Measurements from ENCODE around the gene ZFHX3. TPM values are rescaled to one million over a fixed set of nuclear protein-coding genes. Genes with fewer than 3 reads are reported as not detected.

The ZFHX3 gene
- total and polyA plus RNA-seq, 10 donors = 0.47 to 18.5 (median 11.1) TPM

GRCh38 chr16:73019457-73020362 is 28.2 kb downstream of the ZFHX3 start:
- no peak overlapping the region for H3K4me3 ChIP-seq
- 80 to 87% (median 86%) methylated on average over 19 of the region's 19 CpGs for WGBS, 5 donors
- no peak for DNase-seq
- no peak overlapping the region for H3K27ac ChIP-seq
- no peaks in the 10 kb centered on the region for H3K27me3 ChIP-seq (replicated peaks in 1 of 7)
- H3K9me3 ChIP-seq = no peaks in the 10 kb centered on the region
- TF ChIP-seq POLR2A (IDR thresholded peaks at IDR 0.05) (no peak), POLR2AphosphoS5 (IDR thresholded peaks at IDR 0.05) (no peak), CTCF (IDR thresholded peaks at IDR 0.05 in 8 of 11, conservative IDR thresholded peaks at IDR 0.05 in 3 of 11) (no peak)
- H3K36me3 ChIP-seq = no peaks in the 10 kb centered on the region
- H3K4me1 ChIP-seq = peaks cover 0 to 31% (median 10%) of the 10 kb centered on the region in 6 donors
- intact Hi-C loops (cut with DNase I; ENCODE audit: low total_unique reads) = no loop called here

- no peak for DNase-seq
- Histone ChIP-seq H3K36me3 (no peaks in the 10 kb centered on the region), H3K4me1 (peaks cover 0 to 31% (median 9%) of the 10 kb centered on the region in 6 donors), H3K27me3 (replicated peaks in 1 of 7) (no peaks in the 10 kb centered on the region), H3K27ac (no peak overlapping the region), H3K4me3 (no peak overlapping the region), H3K9me3 (no peaks in the 10 kb centered on the region)
- intact Hi-C loops (cut with DNase I; ENCODE audit: low total_unique reads) = no loop called here
- no peak for TF ChIP-seq POLR2AphosphoS5 (IDR thresholded peaks at IDR 0.05)
- TF ChIP-seq POLR2A (IDR thresholded peaks at IDR 0.05) = no peak
- no peak for TF ChIP-seq CTCF (IDR thresholded peaks at IDR 0.05 in 8 of 11, conservative IDR thresholded peaks at IDR 0.05 in 3 of 11)
- WGBS, 5 donors = 75 to 81% (median 78%) methylated on average over 10 to 19 of the region's 19 CpGs
Observed at GRCh38 chr16:73018821-73019456, 29.0 kb downstream of the ZFHX3 start.

GRCh38 chr16:73017321-73017720 is 30.6 kb downstream of the ZFHX3 start:
- no peak overlapping the region for H3K4me3 ChIP-seq
- WGBS, 5 donors = 89 to 96% (median 95%) methylated on average over 5 of the region's 5 CpGs
- H3K4me1 ChIP-seq = peaks cover 0 to 29% (median 9%) of the 10 kb centered on the region in 6 donors
- no peaks in the 10 kb centered on the region for H3K27me3 ChIP-seq (replicated peaks in 1 of 7)
- DNase-seq = no peak
- H3K9me3 ChIP-seq = no peaks in the 10 kb centered on the region
- no peaks in the 10 kb centered on the region for H3K36me3 ChIP-seq
- no peak for TF ChIP-seq POLR2A (IDR thresholded peaks at IDR 0.05)
- no peak for TF ChIP-seq CTCF (IDR thresholded peaks at IDR 0.05 in 8 of 11, conservative IDR thresholded peaks at IDR 0.05 in 3 of 11)
- no peak overlapping the region for H3K27ac ChIP-seq
- intact Hi-C loops (cut with DNase I; ENCODE audit: low total_unique reads) = no loop called here

- DNase-seq = no peak
- TF ChIP-seq POLR2AphosphoS5 (IDR thresholded peaks at IDR 0.05) (no peak), CTCF (IDR thresholded peaks at IDR 0.05 in 8 of 11, conservative IDR thresholded peaks at IDR 0.05 in 3 of 11) (no peak), POLR2A (IDR thresholded peaks at IDR 0.05) (no peak)
- intact Hi-C loops (cut with DNase I; ENCODE audit: low total_unique reads) = no loop called here
- Histone ChIP-seq H3K27me3 (replicated peaks in 1 of 7) (no peaks in the 10 kb centered on the region), H3K4me3 (no peak overlapping the region), H3K9me3 (no peaks in the 10 kb centered on the region), H3K27ac (no peak overlapping the region), H3K4me1 (peaks cover 0 to 23% (median 9%) of the 10 kb centered on the region in 6 donors), H3K36me3 (no peaks in the 10 kb centered on the region)
- 62 to 81% (median 75%) methylated on average over 2 of the region's 2 CpGs for WGBS, 5 donors
Observed at GRCh38 chr16:73016488-73016830, 31.5 kb downstream of the ZFHX3 start.
